ENCODE data around the gene NLRP14.
A peak's percentile ranks its signal among the peaks of the same experiment; 100 is the strongest.

The NLRP14 gene

GRCh38 chr11:7020183-7020917, at the start of gene NLRP14, which contains the start of gene ZNF214:
NLRP14 (plus strand) TSS chr11:7020479; CDS start chr11:7038587, 18,108 bp downstream.
ZNF214 (minus strand) TSS chr11:7020346; CDS start chr11:7002835, 17,511 bp downstream.
- DNase-seq, result peak; percentile 6

GRCh38 chr11:6979365-6979764, 40.9 kb upstream of the NLRP14 start:
- DNase-seq, result no peak

GRCh38 chr11:6986487-6986886, 33.8 kb upstream of the NLRP14 start:
- DNase-seq, result no peak

- DNase-seq, result no peak
Measured at GRCh38 chr11:6988506-6988905, 31.8 kb upstream of the NLRP14 start.

GRCh38 chr11:6991227-6991626, 29.1 kb upstream of the NLRP14 start:
- no peak for DNase-seq

GRCh38 chr11:6992026-6992425, 28.3 kb upstream of the NLRP14 start:
- DNase-seq, result no peak

- no peak for DNase-seq
Measured at GRCh38 chr11:6992457-6993417, 27.5 kb upstream of the NLRP14 start.

- DNase-seq, result no peak
Measured at GRCh38 chr11:6995703-6996102, 24.6 kb upstream of the NLRP14 start.

GRCh38 chr11:7004482-7004881, 15.8 kb upstream of the NLRP14 start:
- no peak for DNase-seq

- no peak for DNase-seq
Measured at GRCh38 chr11:7014118-7014517, 6.2 kb upstream of the NLRP14 start.

GRCh38 chr11:7016011-7016410, 4.3 kb upstream of the NLRP14 start:
- DNase-seq, result no peak

- no peak for DNase-seq
Measured at GRCh38 chr11:7019500-7020182, 638 bp upstream of the NLRP14 start.

- DNase-seq, result no peak
Measured at GRCh38 chr11:7021318-7021717, 1.0 kb downstream of the NLRP14 start.

GRCh38 chr11:7028141-7028540, 7.9 kb downstream of the NLRP14 start:
- no peak for DNase-seq

GRCh38 chr11:7030836-7031235, 10.6 kb downstream of the NLRP14 start:
- DNase-seq, result no peak

- DNase-seq, result no peak
Measured at GRCh38 chr11:7031471-7031871, 11.2 kb downstream of the NLRP14 start.

- no peak for DNase-seq
Measured at GRCh38 chr11:7032692-7033091, 12.4 kb downstream of the NLRP14 start.

GRCh38 chr11:7034019-7034418, 13.7 kb downstream of the NLRP14 start:
- no peak for DNase-seq

- DNase-seq, result no peak
Measured at GRCh38 chr11:7046474-7047175, 26.3 kb downstream of the NLRP14 start.

GRCh38 chr11:7050191-7050590, 29.9 kb downstream of the NLRP14 start:
- no peak for DNase-seq

- DNase-seq, result no peak
Measured at GRCh38 chr11:7056828-7057513, 36.7 kb downstream of the NLRP14 start.

GRCh38 chr11:7057641-7058040, 37.4 kb downstream of the NLRP14 start:
- no peak for DNase-seq
